Nephron progenitor cell (in vitro differentiated cells): ENCODE measurements around the gene CLEC1B.
"Not testable (repeated sequence)": the region's sequence is repeated elsewhere in the genome, so short reads cannot be mapped to it uniquely, and the experiment has no call there.

Experiments used
- DNase-seq: peaks from one replicate; pipeline ENCODE4 v3.0.0; 2021
- H3K27ac Mint-ChIP-seq: 2 replicates; pipeline ENCODE4 v1.8.0; 2021; ENCODE audit warnings: mild to moderate bottlenecking, moderate library complexity, mixed read lengths
- H3K27me3 Mint-ChIP-seq: 2 replicates; pipeline ENCODE4 v1.8.0; 2021; ENCODE audit warnings: mild to moderate bottlenecking, low read depth, mixed read lengths; ENCODE audit not compliant: poor library complexity
- H3K36me3 Mint-ChIP-seq: 2 replicates; pipeline ENCODE4 v1.8.0; 2021; ENCODE audit warnings: low read depth, mixed read lengths
- H3K4me1 Mint-ChIP-seq: 2 replicates; pipeline ENCODE4 v1.8.0; 2021; ENCODE audit warnings: mixed read lengths
- H3K4me3 Mint-ChIP-seq: 2 replicates; pipeline ENCODE4 v1.8.0; 2021; ENCODE audit warnings: mild to moderate bottlenecking, moderate library complexity, mixed read lengths
- H3K9me3 Mint-ChIP-seq: 2 replicates; pipeline ENCODE4 v1.8.0; 2021; ENCODE audit warnings: mild to moderate bottlenecking, moderate library complexity, mixed read lengths
- CTCF ChIP-seq: fragments of 200-600 bp; sonication (generic); IDR thresholded peaks from 2 replicates; pipeline ENCODE4 v1.5.0; 2021; ENCODE audit warnings: antibody characterized with exemption

CLEC1B gene

GRCh38 chr12:9957834-9958233 lies 41.1 kb downstream of the CLEC1B start:
- TF ChIP-seq CTCF, result no peak
- Mint-ChIP-seq H3K9me3 (no peaks in the 10 kb centered on the region), H3K36me3 (no peaks in the 10 kb centered on the region), H3K4me1 (no peaks in the 10 kb centered on the region), H3K4me3 (no peak overlapping the region), H3K27me3 (no peaks in the 10 kb centered on the region), H3K27ac (no peak overlapping the region)
- no peak for DNase-seq

GRCh38 chr12:9952954-9953729 lies 45.8 kb downstream of the CLEC1B start:
- H3K9me3 Mint-ChIP-seq, H3K4me3 Mint-ChIP-seq, H3K27me3 Mint-ChIP-seq, H3K27ac Mint-ChIP-seq, H3K4me1 Mint-ChIP-seq, DNase-seq, H3K36me3 Mint-ChIP-seq: not testable (repeated sequence)

GRCh38 chr12:9951026-9951675 lies 47.8 kb downstream of the CLEC1B start:
- no peak for DNase-seq

GRCh38 chr12:9948606-9949296 lies 50.2 kb downstream of the CLEC1B start:
- Mint-ChIP-seq H3K27ac (no peak overlapping the region), H3K36me3 (no peaks in the 10 kb centered on the region), H3K4me3 (no peak overlapping the region), H3K4me1 (no peaks in the 10 kb centered on the region), H3K9me3 (peaks cover 11% of the 10 kb centered on the region), H3K27me3 (no peaks in the 10 kb centered on the region)
- no peak for DNase-seq
- no peak for TF ChIP-seq CTCF

More at GRCh38 chr12:9951026-9951675, 47.8 kb downstream of the CLEC1B start:
- no peaks in the 10 kb centered on the region for H3K36me3 Mint-ChIP-seq
- no peak overlapping the region for H3K4me3 Mint-ChIP-seq
- no peak overlapping the region for H3K27ac Mint-ChIP-seq
- no peak for TF ChIP-seq CTCF
- no peaks in the 10 kb centered on the region for H3K4me1 Mint-ChIP-seq
- peaks cover 11% of the 10 kb centered on the region for H3K9me3 Mint-ChIP-seq
- no peaks in the 10 kb centered on the region for H3K27me3 Mint-ChIP-seq

- H3K36me3 Mint-ChIP-seq, result no peaks in the 10 kb centered on the region
- H3K9me3 Mint-ChIP-seq, result peaks cover 11% of the 10 kb centered on the region
- DNase-seq, result no peak
- TF ChIP-seq CTCF, result no peak
- H3K27me3 Mint-ChIP-seq, result peaks cover 8% of the 10 kb centered on the region
- no peak overlapping the region for H3K4me3 Mint-ChIP-seq
- no peak overlapping the region for H3K27ac Mint-ChIP-seq
- no peaks in the 10 kb centered on the region for H3K4me1 Mint-ChIP-seq
Observed at GRCh38 chr12:9947674-9948073, 51.2 kb downstream of the CLEC1B start.

- Mint-ChIP-seq H3K27me3 (peaks cover 13% of the 10 kb centered on the region), H3K4me3 (no peak overlapping the region), H3K4me1 (no peaks in the 10 kb centered on the region), H3K27ac (no peak overlapping the region), H3K36me3 (no peaks in the 10 kb centered on the region), H3K9me3 (peaks cover 4% of the 10 kb centered on the region)
- DNase-seq, result no peak
- TF ChIP-seq CTCF, result no peak
Observed at GRCh38 chr12:9944391-9944790, 54.5 kb downstream of the CLEC1B start.
